Right atrium auricular region (tissue), 2 donors: ENCODE measurements around the gene THAP10. TPM values are rescaled to one million over a fixed set of nuclear protein-coding genes. Genes with fewer than 3 reads are reported as not detected.

Experiments used
- DNase-seq: peaks from one replicate; pipeline ENCODE4 v3.0.0-alpha.2; 2019; ENCODE audit warnings: low spot score
- H3K27ac ChIP-seq, 2 donors: fragments of 200-600 bp; sonication (generic); 1 replicate in 1 of 2; 2 replicates in 1 of 2; pipeline ENCODE4 v1.5.1; 2016 to 2019
- H3K27me3 ChIP-seq, 2 donors: fragments of 200-600 bp; sonication (generic); one replicate each; pipeline versions ENCODE4 v1.5.1 to v1.6.0; 2017 to 2019
- H3K36me3 ChIP-seq: fragments of 200-600 bp; sonication (generic); one replicate; pipeline ENCODE4 v1.5.1; 2016
- H3K4me1 ChIP-seq, 2 donors: fragments of 200-600 bp; sonication (generic); one replicate each; pipeline versions ENCODE4 v1.5.1 to v1.6.0; 2017 to 2019
- H3K4me3 ChIP-seq, 2 donors: fragments of 200-600 bp; sonication (generic); 1 replicate in 1 of 2; 2 replicates in 1 of 2; pipeline ENCODE4 v1.5.1; 2017 to 2019; ENCODE audit warnings: mild to moderate bottlenecking in 1 of 2, moderate library complexity in 1 of 2
- H3K9me3 ChIP-seq, 2 donors: fragments of 200-600 bp; sonication (generic); one replicate each; pipeline ENCODE4 v1.5.1; 2019
- CTCF ChIP-seq, 2 donors: fragments of 200-600 bp; sonication (generic); IDR thresholded peaks; one replicate each; pipeline ENCODE4 v1.5.1; 2019; ENCODE audit warnings: antibody characterized with exemption in 2 of 2
- total RNA-seq, 2 donors: library from RNA; depleted of rRNA; stranded (reverse); fragments of >200 nt; gene quantifications; one replicate each; pipeline ENCODE4 v1.1.0, GENCODE V29; 2016

The THAP10 gene
- total RNA-seq, 2 donors from 2014 or later = 3.1 to 6.3 TPM

GRCh38 chr15:70833422-70833821, 58.8 kb downstream of the THAP10 start:
- no peak overlapping the region for H3K4me3 ChIP-seq
- peaks cover 28% of the 10 kb centered on the region for H3K36me3 ChIP-seq
- no peak for DNase-seq
- peak overlapping the region in 1 of 2 donors; percentile 60 for H3K27ac ChIP-seq
- H3K9me3 ChIP-seq = no peaks in the 10 kb centered on the region
- peaks cover 0 to 15% of the 10 kb centered on the region in 2 donors for H3K4me1 ChIP-seq
- no peak for TF ChIP-seq CTCF (IDR thresholded peaks at IDR 0.05)
- H3K27me3 ChIP-seq = no peaks in the 10 kb centered on the region

DNA sequence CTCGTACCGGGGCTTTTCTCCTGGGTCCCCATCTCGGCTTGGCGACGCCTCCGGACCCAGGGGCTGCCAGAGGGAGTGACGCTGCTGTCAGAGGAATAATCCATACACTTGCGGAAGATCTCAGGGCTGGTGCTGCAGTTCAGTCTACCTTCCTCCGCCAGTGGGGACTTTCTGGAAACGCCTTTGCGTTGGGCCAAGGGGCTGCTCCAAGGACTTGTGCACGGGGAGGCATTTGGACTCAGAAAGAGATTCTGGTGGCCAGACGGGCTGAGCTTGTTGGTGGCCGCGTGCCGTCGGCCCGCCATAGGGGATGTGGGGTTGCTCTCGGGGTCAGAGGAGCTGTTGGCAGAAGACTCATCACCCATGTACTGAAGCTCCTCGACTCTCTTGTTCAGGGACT, 60.1 kb downstream of the THAP10 start:
- H3K27me3 ChIP-seq = no peaks in the 10 kb centered on the region
- DNase-seq = no peak
- H3K9me3 ChIP-seq = no peaks in the 10 kb centered on the region
- no peak overlapping the region for H3K27ac ChIP-seq
- no peak for TF ChIP-seq CTCF (IDR thresholded peaks at IDR 0.05)
- H3K4me3 ChIP-seq = no peak overlapping the region
- peaks cover 0 to 15% of the 10 kb centered on the region in 2 donors for H3K4me1 ChIP-seq
- H3K36me3 ChIP-seq = peaks cover 28% of the 10 kb centered on the region

Other genes with a start within 250 kb of the THAP10 start
- gene UACA, start 128.9 kb downstream of the THAP10 start, total RNA-seq = 10 to 100 TPM; 18.4 to 30.1 TPM
- gene LARP6, start 38.3 kb downstream of the THAP10 start, total RNA-seq = 10 to 100 TPM; 20.2 to 57.8 TPM
- gene LRRC49, start 393 bp upstream of the THAP10 start, total RNA-seq = 10 to 100 TPM; 23.4 to 35.3 TPM
- gene THSD4, start 223.0 kb upstream of the THAP10 start, total RNA-seq = 10 to 100 TPM; 41.2 to 85.3 TPM